Ishikawa (cell line): ENCODE data around the gene C6orf89.

Experiments
- CEBPB ChIP-seq: IDR thresholded peaks from 2 replicates; pipeline ENCODE4 v1.6.1; 2012
- EGR1 ChIP-seq: IDR thresholded peaks from 2 replicates; pipeline ENCODE4 v1.6.1; 2012
- EP300 ChIP-seq: IDR thresholded peaks from 2 replicates; pipeline ENCODE4 v1.6.1; 2012; ENCODE audit warnings: borderline replicate concordance
- MAX ChIP-seq: IDR thresholded peaks from 2 replicates; pipeline ENCODE4 v1.6.1; 2012
- REST ChIP-seq: IDR thresholded peaks from 2 replicates; pipeline ENCODE4 v1.6.1; 2012; ENCODE audit warnings: low read depth, mild to moderate bottlenecking
- TEAD4 ChIP-seq: IDR thresholded peaks from 2 replicates; pipeline ENCODE4 v1.6.1; 2012
- ZBTB7A ChIP-seq: IDR thresholded peaks from 2 replicates; pipeline ENCODE4 v1.6.1; 2012; ENCODE audit warnings: low read depth

- TF ChIP-seq MAX (no peak), REST (no peak), TEAD4 (no peak), EP300 (no peak), ZBTB7A (no peak), EGR1 (no peak), CEBPB (no peak)
Observed at GRCh38 chr6:36912030-36912454, 26.3 kb downstream of the C6orf89 start.
